Gastrocnemius medialis (tissue), 4 donors: ENCODE results near the gene AGPS. TPM values are rescaled to one million over a fixed set of nuclear protein-coding genes. Genes with fewer than 3 reads are reported as not detected.

ENCODE experiments used
- ATAC-seq, 2 donors: fragments of 150-250 bp; one replicate each; pipeline ENCODE4 v1.9.1; 2016
- DNase-seq, 2 donors: peaks; one replicate each; pipeline ENCODE4 v3.0.0-alpha.2; 2019
- H3K27ac ChIP-seq, 4 donors: fragments of 200-600 bp; sonication (generic); 1 replicate in 1 of 4; 2 replicates in 3 of 4; pipeline ENCODE4 v1.5.1; 2016 to 2018; ENCODE audit warnings: mild to moderate bottlenecking in 2 of 4, moderate library complexity in 1 of 4
- H3K27me3 ChIP-seq, 3 donors: fragments of 200-600 bp; sonication (generic) in 2 of 3; 1 replicate in 1 of 3; 2 replicates in 2 of 3; pipeline versions ENCODE4 v1.5.1 to v1.6.0; 2016 to 2019; ENCODE audit warnings: mild to moderate bottlenecking in 1 of 3, moderate library complexity in 1 of 3
- H3K36me3 ChIP-seq, 2 donors: fragments of 200-600 bp; sonication (generic) in 1 of 2; one replicate each; pipeline ENCODE4 v1.5.1; 2017 to 2018
- H3K4me1 ChIP-seq, 2 donors: fragments of 200-600 bp; sonication (generic) in 1 of 2; one replicate each; pipeline ENCODE4 v1.5.1; 2016 to 2017; ENCODE audit warnings: mild to moderate bottlenecking in 2 of 2
- H3K4me3 ChIP-seq, 4 donors: fragments of 200-600 bp; sonication (generic) in 3 of 4; 1 replicate in 1 of 4; 2 replicates in 3 of 4; pipeline ENCODE4 v1.5.1; 2016 to 2019; ENCODE audit warnings: mild to moderate bottlenecking in 2 of 4
- H3K9me3 ChIP-seq, 3 donors: fragments of 200-600 bp; sonication (generic) in 2 of 3; 1 replicate in 1 of 3; 2 replicates in 2 of 3; pipeline ENCODE4 v1.5.1; 2016 to 2019
- CTCF ChIP-seq, 5 experiments: fragments of 450-650 bp in 3 of 5; fragments of 200-600 bp in 2 of 5; sonication (generic) in 2 of 5; IDR thresholded peaks in 4 of 5; conservative IDR thresholded peaks in 1 of 5; 1 replicate in 4 of 5; 2 replicates in 1 of 5; pipeline ENCODE4 v1.5.1; 2016 to 2019; ENCODE audit warnings: antibody characterized with exemption in 5 of 5, mild to moderate bottlenecking in 3 of 5, moderate library complexity in 3 of 5
- POLR2A ChIP-seq, 2 donors: fragments of 450-650 bp; IDR thresholded peaks; one replicate each; pipeline ENCODE4 v1.6.1; 2017; ENCODE audit warnings: antibody characterized with exemption in 2 of 2, mild to moderate bottlenecking in 2 of 2, moderate library complexity in 2 of 2
- in situ Hi-C, 4 donors: fragments of 200-750 bp; cut with MboI; loops; one replicate each; pipeline versions ENCODE4 v1.15.0 to v1.8.0; 2017; ENCODE audit warnings: low sequenced_read_pairs in 4 of 4
- intact Hi-C: fragments of 100-400 bp; cut with DNase I; formaldehyde crosslinking; loops from one replicate; pipeline ENCODE4 v1.15.1; 2023; ENCODE audit warnings: low total_unique reads
- total RNA-seq, 4 donors: library from RNA; depleted of rRNA; stranded (reverse); fragments of >200 nt; gene quantifications; one replicate each; pipeline versions ENCODE4 v1.1.0 to v1.2.3, GENCODE V29; 2016

The AGPS gene
- total RNA-seq, 4 donors from 2014 or later, result 23.1 to 30.9 (median 26.2) TPM

GRCh38 chr2:177519534-177520115 is 127.1 kb downstream of the AGPS start:
- Histone ChIP-seq H3K36me3 (peaks cover 0 to 6% of the 10 kb centered on the region in 2 donors), H3K4me1 (no peaks in the 10 kb centered on the region), H3K4me3 (no peak overlapping the region), H3K9me3 (no peaks in the 10 kb centered on the region), H3K27me3 (no peaks in the 10 kb centered on the region), H3K27ac (no peak overlapping the region)
- DNase-seq (no peak), ATAC-seq (no peak)
- no peak for TF ChIP-seq POLR2A (IDR thresholded peaks at IDR 0.05)
- no peak for TF ChIP-seq CTCF (IDR thresholded peaks at IDR 0.05 in 4 of 5, conservative IDR thresholded peaks at IDR 0.05 in 1 of 5)
- in situ Hi-C loops, result no loop called here
- intact Hi-C loops, result no loop called here

GRCh38 chr2:177520324-177520723 is 127.8 kb downstream of the AGPS start:
- DNase-seq (no peak), ATAC-seq (no peak)
- Histone ChIP-seq H3K36me3 (peaks cover 0 to 2% of the 10 kb centered on the region in 2 donors), H3K4me3 (no peak overlapping the region), H3K4me1 (no peaks in the 10 kb centered on the region), H3K27ac (no peak overlapping the region), H3K9me3 (no peaks in the 10 kb centered on the region), H3K27me3 (no peaks in the 10 kb centered on the region)
- in situ Hi-C loops (no loop called here), intact Hi-C loops (no loop called here)
- no peak for TF ChIP-seq POLR2A (IDR thresholded peaks at IDR 0.05)
- TF ChIP-seq CTCF (IDR thresholded peaks at IDR 0.05 in 4 of 5, conservative IDR thresholded peaks at IDR 0.05 in 1 of 5), result no peak

DNA sequence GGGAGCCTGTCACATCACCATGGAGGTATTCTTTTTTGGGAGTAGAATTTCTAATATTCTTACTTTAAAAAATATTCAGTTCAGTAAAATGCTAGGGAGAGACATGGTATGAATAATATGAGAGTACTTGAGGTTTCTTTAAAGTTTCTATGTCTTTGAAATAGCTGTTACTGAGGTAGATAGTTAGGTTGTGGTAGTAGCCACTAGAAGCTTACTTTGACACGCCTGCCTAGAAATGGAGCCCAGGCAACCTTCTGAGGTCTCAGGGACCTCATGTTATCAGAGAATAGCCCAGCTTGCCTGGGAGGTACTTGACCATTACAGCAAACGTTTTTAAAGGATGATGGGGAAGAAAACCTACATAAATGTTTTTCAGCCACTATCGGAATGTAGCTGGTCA is 131.2 kb downstream of the AGPS start:
- TF ChIP-seq POLR2A (IDR thresholded peaks at IDR 0.05) (no peak), CTCF (IDR thresholded peaks at IDR 0.05 in 4 of 5, conservative IDR thresholded peaks at IDR 0.05 in 1 of 5) (no peak)
- Histone ChIP-seq H3K4me3 (no peak overlapping the region), H3K27ac (no peak overlapping the region), H3K9me3 (no peaks in the 10 kb centered on the region), H3K4me1 (no peaks in the 10 kb centered on the region), H3K36me3 (no peaks in the 10 kb centered on the region), H3K27me3 (no peaks in the 10 kb centered on the region)
- in situ Hi-C loops (no loop called here), intact Hi-C loops (no loop called here)
- ATAC-seq (no peak), DNase-seq (no peak)

DNA sequence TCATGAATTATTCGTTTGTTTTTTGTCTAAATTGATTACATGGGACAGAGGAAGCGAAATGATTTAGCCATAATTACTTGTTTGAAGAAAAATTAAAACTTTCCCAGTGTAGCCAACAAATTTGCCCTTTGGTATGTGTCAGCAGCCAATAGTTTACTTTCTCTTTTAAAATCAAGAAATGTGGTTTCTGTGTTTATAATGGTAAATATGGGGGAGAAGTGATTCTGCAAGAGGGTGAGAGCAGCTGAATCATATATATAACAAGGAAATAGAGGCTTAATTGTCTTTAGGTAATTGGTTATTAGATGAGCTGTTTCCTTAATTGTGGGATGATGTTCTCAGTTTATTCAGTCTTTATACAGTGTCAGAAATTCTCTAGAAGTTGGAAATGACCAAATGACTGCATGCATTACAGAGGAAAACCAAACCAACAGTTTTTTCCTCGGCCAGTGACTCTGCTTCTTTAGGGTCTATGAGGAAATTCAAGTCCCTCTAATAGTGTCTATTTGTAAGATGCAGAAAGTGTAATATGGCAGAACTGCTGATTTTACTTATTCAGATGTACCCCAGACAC is 132.9 kb downstream of the AGPS start:
- Histone ChIP-seq H3K4me3 (no peak overlapping the region), H3K27ac (no peak overlapping the region), H3K4me1 (no peaks in the 10 kb centered on the region), H3K27me3 (no peaks in the 10 kb centered on the region), H3K9me3 (no peaks in the 10 kb centered on the region), H3K36me3 (no peaks in the 10 kb centered on the region)
- intact Hi-C loops (no loop called here), in situ Hi-C loops (no loop called here)
- DNase-seq (no peak), ATAC-seq (no peak)
- TF ChIP-seq POLR2A (IDR thresholded peaks at IDR 0.05) (no peak), CTCF (IDR thresholded peaks at IDR 0.05 in 4 of 5, conservative IDR thresholded peaks at IDR 0.05 in 1 of 5) (no peak)
